DMS 273 treated with DMSO at 0.1 percent for 48 hours (cell line): Measurements from ENCODE around the gene LPIN3.

Experiments used
- DNase-seq: peaks from one replicate; lab custom pipeline; 2025; lab: John Stamatoyannopoulos, UW

Gene LPIN3

GRCh38 chr20:41392871-41393704 lies 52.5 kb downstream of the LPIN3 start:
- DNase-seq: no peak

DNA sequence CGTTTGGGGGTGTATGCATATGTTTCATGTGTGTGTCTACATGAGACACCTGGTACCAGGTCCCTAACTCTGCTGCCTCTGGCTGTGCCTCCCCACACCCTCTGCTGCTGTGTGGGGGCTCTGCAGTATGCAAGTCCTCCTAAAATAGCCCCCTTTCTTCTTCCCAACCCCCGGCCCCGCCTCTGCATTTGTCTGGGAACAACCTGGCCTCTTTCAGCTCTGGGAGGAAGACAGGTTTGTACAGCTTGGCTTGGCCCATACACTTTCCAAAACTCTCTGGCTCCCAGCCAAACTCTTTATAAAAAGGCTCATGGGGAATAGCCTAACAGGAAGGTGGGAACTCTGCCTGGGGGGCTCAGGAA lies 53.1 kb downstream of the LPIN3 start:
- no peak for DNase-seq

- DNase-seq: no peak
Measured at GRCh38 chr20:41394081-41394480, 53.5 kb downstream of the LPIN3 start.

DNA sequence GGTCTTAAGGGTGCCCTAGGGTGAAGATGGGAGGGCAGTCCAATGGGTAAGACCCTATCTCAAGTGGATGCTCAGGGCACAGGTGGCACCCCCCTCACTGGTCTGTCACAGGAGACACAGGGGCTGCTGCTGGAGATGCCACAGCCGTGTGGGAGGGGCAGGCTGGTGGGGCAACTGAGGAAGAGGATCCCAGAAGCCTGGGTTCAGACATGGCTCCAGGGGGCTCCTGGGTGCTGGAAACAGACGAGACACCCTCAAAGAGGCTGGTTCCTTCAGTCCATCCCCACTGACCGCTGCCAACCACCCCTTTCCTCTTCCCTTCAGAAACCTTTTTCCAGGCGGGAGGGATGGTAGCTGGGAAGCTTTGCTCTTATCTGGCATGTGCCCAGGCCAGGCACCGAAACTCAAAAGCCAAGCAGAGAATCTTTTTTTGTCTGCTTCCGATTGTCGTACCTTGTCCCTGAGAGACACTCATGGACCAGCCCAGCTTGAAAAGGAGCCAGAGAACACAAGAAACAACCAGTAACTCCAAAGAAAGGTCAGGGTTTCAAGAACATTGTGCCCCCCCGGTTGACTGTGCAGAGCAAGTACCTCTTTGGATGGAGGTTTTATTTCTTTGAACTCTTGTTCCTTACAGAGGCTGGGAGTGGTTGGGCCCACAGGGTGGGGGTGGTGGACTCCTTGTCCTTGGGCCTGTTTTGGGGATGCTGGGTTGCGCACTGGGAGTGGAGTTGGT lies 54.5 kb downstream of the LPIN3 start:
- DNase-seq: no peak

DNA sequence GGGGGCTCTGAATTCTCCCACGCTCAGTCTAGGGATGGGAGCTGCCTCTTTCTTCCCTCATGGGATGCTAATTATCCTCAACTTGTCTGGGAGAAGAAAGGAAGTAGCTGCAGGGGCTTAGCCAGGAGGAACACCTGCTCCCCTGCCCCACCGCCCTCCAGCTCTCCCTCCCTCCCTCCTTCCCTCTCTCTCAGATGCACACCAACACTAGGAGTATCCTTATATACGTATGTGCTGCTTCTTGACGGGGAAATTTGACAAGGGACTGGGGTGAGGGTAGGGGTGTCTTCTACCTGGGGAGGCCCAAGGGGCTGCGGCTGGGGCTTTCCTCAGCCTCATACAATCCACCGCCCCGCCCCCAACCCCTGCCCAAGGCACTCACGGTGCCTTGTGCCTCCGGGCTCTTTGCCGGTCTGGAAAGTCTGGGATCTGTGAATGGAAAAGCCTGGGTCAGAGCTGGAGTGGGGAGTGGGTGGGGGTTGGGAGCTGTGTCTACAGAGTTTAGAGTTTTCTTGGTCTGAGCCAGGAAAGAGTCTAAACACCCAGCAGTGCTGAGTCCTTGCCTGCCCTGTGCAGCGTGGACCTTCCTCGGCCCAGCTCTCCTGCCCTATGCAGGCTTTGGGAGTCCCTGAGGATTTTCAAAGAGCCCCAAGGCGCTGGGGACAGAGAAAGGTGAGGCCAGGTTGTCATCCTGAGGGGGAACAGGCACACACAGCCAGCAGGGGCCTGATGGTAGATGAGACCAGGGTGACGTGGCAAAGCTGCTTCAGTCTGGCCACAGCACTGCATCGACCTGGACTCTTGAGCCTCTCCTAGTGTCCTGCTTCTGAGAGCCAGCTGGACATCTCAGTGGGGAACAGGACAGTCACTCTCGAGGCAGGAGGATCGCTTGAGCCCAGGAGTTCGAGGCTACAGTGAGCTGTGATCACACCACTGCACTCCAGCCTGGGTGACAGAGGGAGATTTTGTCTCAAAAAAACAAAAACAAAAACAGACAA lies 55.3 kb downstream of the LPIN3 start:
- DNase-seq: no peak

DNA sequence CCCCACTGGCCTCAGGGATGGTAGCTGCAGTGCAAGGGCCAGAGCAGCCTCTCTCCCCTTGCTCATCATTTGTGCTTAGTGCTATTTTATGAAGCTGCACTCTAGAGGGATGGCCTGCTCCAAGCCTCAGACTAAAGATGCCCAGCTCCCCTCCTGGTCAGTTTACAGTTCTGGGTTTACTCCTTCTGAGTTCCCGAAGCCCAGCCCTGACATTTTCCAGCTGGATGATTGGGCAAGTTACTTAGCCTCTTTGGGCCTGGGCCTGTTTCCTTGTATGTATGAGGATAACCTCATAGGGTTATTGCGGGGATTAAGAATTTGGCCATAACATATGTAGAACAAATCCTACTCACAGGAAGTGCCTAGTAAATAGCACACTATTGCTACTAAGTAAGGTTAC lies 57.8 kb downstream of the LPIN3 start:
- DNase-seq: no peak

DNA sequence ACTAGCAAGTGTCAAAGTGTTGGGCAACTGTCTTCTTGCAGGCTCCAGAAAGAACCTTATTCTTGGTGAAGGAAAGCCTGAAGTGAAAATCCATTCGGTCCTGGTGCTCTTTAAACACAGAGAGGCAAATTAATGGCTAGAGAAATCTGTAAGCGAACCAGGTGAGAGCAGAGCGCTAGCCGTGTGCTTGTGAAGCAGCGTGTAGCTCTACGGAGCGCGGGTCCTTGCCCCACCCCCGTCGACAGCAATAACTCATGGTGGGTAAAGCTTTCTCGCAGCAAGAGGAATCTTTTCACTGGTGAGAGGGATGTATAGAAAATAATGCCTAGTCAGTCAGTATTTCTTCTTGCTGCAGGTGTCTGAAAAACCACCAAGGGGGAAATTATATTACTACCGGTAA lies 63.0 kb downstream of the LPIN3 start:
- no peak for DNase-seq

GRCh38 chr20:41405436-41405835 lies 64.8 kb downstream of the LPIN3 start:
- DNase-seq: no peak

- DNase-seq: no peak
Measured at GRCh38 chr20:41406353-41406752, 65.7 kb downstream of the LPIN3 start.

DNA sequence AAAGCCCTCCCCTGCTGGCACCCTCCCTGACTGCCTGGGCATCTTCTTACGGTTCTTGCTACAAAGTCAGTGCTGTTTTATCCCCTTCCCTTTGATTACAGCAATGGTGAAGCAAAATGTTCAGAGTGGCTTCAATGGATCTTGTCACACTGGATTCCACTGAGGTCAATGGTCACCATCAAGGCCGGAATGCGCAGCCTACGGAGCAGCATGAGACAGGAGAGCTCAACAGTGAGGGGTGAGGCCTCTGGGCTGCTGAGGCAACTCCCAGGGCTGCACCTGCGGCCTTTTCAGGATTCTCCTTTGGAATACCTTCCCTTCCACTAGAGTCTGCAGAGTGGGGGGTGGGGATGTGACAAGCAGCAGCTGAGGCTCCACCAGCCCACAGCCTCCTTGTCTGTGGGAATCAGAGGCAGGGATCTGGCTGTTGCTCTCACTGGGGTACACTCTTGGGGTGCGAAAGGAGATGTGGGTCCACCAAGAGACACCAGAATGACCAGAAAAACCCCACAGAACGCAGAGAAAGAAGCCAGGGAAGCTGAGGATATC lies 66.3 kb downstream of the LPIN3 start:
- DNase-seq: no peak

DNA sequence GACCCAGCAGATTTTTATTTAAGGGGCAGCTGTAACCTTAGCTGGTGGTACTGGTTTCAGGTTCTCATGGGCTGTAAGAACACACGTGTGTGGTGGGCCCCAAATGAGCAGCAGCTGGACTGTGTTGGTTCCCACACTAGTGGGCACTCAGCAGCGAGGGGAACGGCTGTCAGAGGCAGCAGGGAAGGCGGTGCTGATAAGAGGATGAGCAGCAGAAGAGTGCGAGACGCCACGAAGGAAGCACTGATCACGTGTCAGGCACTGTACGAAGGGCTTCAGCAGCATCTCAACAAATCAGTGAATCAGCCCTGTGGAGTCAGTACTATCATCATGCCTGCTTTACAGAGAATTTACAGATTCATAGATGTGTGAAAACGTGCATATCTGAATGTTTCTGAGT lies 67.0 kb downstream of the LPIN3 start:
- no peak for DNase-seq

- no peak for DNase-seq
Measured at GRCh38 chr20:41408156-41408794, 67.7 kb downstream of the LPIN3 start.

DNA sequence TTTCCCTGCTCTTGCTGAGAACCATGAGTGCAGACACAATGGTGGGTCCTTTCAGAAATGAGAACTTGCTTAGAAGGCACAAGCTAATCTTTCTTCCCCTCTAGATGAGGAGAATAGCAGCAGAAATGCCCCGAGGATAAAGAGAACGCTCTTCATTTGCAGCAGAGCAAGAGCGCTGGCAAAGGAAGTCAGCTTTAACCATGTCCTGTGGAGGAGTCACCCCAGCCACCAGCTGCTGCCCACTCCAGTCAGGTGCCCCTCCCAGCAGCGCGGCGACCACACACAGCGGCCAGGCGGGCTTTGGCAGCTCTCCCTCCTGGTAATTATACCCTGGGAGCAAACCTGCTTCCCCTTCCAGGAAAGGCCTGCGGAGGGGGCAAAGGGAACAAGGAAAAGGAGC lies 68.4 kb downstream of the LPIN3 start:
- peak; percentile 40 for DNase-seq
